Adipocyte (in vitro differentiated cells): Measurements from ENCODE around the gene VSNL1.

Experiments
- DNase-seq: peaks from one replicate; pipeline ENCODE4 v3.0.0-alpha.2; 2015; ENCODE audit warnings: low read depth
- H3K27me3 ChIP-seq: replicated peaks from 2 replicates; pipeline ENCODE4 v1.7.0; 2013; ENCODE audit warnings: mild to moderate bottlenecking, low read length, moderate library complexity; ENCODE audit not compliant: control insufficient read depth, insufficient read depth
- H3K36me3 ChIP-seq: 2 replicates; pipeline ENCODE4 v1.7.0; 2013; ENCODE audit warnings: low read length, mild to moderate bottlenecking, moderate library complexity; ENCODE audit not compliant: control insufficient read depth, insufficient read depth, severe bottlenecking
- H3K4me1 ChIP-seq: 2 replicates; pipeline ENCODE4 v1.7.0; 2013; ENCODE audit warnings: mild to moderate bottlenecking, low read length, moderate library complexity; ENCODE audit not compliant: control insufficient read depth, insufficient read depth
- H3K4me3 ChIP-seq: 2 replicates; pipeline ENCODE4 v1.7.0; 2013; ENCODE audit warnings: mild to moderate bottlenecking, low read length, moderate library complexity
- H3K9ac ChIP-seq: 2 replicates; pipeline ENCODE4 v1.7.0; 2013; ENCODE audit warnings: mild to moderate bottlenecking, low read length, moderate library complexity
- H3K9me3 ChIP-seq: 2 replicates; pipeline ENCODE4 v1.7.0; 2013; ENCODE audit warnings: mild to moderate bottlenecking, low read length, moderate library complexity; ENCODE audit not compliant: control insufficient read depth

Gene VSNL1

DNA sequence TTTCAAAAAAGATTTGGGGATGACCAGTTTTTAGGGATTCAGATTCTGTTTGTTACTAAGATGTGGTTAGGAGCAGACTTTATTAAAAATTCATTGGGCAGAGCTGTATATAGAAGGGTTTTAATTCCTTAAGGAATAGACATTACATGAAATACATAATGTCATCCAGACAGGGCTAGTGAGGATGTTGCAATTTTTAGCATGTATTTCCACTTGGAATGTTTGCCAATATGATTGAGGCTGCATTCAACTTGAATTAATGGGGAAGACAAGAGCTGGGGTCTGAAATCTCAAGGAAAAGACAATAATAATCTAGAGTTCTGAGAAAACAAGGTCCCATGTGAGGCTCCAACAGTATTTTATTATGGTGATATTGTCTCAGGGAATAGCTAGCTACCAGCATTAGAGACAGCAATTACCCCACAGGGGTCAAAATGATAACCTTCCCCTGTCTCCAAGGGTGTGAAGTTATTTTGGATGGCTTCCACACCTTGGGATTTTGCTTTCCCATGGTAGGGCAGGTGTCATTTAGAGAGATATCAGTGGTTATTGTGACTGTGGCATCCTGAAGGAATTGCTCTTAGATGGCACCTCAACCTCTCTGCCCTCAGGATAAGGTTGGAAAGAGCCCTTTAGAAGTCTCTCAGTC lies 60.2 kb downstream of the VSNL1 start:
- no peaks in the 10 kb centered on the region for H3K27me3 ChIP-seq
- H3K9ac ChIP-seq = no peak overlapping the region
- H3K9me3 ChIP-seq = no peaks in the 10 kb centered on the region
- H3K4me3 ChIP-seq = no peak overlapping the region
- H3K4me1 ChIP-seq = no peaks in the 10 kb centered on the region
- DNase-seq = peak; percentile 55
- H3K36me3 ChIP-seq = no peaks in the 10 kb centered on the region

DNA sequence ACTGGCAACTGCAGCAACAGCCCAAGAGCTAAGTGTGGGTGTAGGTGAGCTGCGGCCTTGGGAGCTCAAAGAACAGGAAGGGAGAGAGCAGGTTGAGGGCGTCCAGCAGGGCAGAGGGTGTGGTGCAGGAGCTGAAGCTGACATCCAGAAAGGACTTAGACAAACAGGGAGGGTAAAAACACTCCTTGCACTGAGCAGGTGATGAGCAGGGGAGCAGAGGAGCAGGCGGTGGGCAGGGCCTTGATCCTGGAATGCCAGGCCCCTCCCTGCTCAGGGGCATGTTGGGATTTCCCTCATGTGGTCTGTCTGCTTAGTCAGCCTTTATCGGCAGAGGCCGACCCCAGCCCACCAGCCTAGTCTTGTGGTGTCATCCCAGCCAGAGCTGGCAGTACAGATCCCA lies 63.6 kb downstream of the VSNL1 start:
- Histone ChIP-seq H3K9me3 (no peaks in the 10 kb centered on the region), H3K4me1 (no peaks in the 10 kb centered on the region), H3K36me3 (no peaks in the 10 kb centered on the region), H3K9ac (no peak overlapping the region), H3K27me3 (no peaks in the 10 kb centered on the region), H3K4me3 (no peak overlapping the region)
- DNase-seq = no peak

GRCh38 chr2:17605696-17606095 lies 65.2 kb downstream of the VSNL1 start:
- no peaks in the 10 kb centered on the region for H3K9me3 ChIP-seq
- no peak overlapping the region for H3K4me3 ChIP-seq
- no peak overlapping the region for H3K9ac ChIP-seq
- DNase-seq = no peak
- H3K27me3 ChIP-seq = no peaks in the 10 kb centered on the region
- H3K4me1 ChIP-seq = no peaks in the 10 kb centered on the region
- no peaks in the 10 kb centered on the region for H3K36me3 ChIP-seq

DNA sequence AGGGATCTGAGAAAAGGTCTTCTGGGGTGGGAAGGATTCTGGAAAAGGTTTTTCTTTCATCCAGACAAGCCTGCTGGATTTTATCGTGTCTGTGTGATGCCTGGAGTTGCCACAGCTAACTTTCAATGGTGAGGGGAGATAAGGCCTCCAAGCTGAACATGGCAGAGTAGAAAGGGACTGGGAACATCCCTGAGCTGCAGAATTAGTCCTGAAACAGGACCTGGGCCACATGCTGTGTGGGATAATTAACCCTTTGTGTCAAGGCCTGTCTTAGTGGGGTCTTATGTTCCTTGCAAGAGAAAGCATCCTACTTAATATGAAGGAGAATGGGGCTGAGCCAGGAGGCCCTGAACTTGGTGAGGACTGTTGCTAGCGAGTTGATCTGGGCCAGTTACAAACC lies 66.4 kb downstream of the VSNL1 start:
- no peaks in the 10 kb centered on the region for H3K4me1 ChIP-seq
- H3K36me3 ChIP-seq = no peaks in the 10 kb centered on the region
- no peaks in the 10 kb centered on the region for H3K9me3 ChIP-seq
- no peak for DNase-seq
- H3K4me3 ChIP-seq = no peak overlapping the region
- no peaks in the 10 kb centered on the region for H3K27me3 ChIP-seq
- no peak overlapping the region for H3K9ac ChIP-seq

DNA sequence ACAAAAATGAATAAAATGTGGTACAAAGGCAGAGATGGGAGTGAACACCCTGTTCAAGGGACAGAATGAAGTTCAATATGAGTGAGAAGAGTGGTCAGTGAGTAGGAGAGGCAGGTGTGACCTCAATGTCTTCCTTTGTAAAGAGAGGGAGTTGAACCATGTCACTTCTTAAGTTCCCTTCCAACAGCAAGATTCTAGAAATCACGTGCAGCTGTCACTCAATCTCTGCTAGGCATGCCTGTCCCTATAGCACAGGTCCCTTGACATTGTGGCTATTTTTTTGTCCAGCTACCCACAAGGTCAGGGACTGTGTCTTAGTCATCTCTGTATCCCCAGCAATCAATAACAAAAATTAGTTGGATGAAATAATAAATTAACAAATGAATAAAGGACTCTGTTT lies 66.9 kb downstream of the VSNL1 start:
- Histone ChIP-seq H3K4me1 (no peaks in the 10 kb centered on the region), H3K27me3 (no peaks in the 10 kb centered on the region), H3K9ac (no peak overlapping the region), H3K4me3 (no peak overlapping the region), H3K36me3 (no peaks in the 10 kb centered on the region), H3K9me3 (no peaks in the 10 kb centered on the region)
- DNase-seq = no peak

GRCh38 chr2:17608251-17608650 lies 67.8 kb downstream of the VSNL1 start:
- Histone ChIP-seq H3K4me3 (no peak overlapping the region), H3K4me1 (no peaks in the 10 kb centered on the region), H3K36me3 (no peaks in the 10 kb centered on the region), H3K9ac (no peak overlapping the region), H3K27me3 (no peaks in the 10 kb centered on the region), H3K9me3 (no peaks in the 10 kb centered on the region)
- DNase-seq = no peak

- Histone ChIP-seq H3K36me3 (no peaks in the 10 kb centered on the region), H3K9ac (no peak overlapping the region), H3K4me3 (no peak overlapping the region), H3K27me3 (no peaks in the 10 kb centered on the region), H3K9me3 (no peaks in the 10 kb centered on the region), H3K4me1 (peaks cover 4% of the 10 kb centered on the region)
- no peak for DNase-seq
Measured at GRCh38 chr2:17610521-17610920, 70.0 kb downstream of the VSNL1 start.

GRCh38 chr2:17611036-17611435 lies 70.5 kb downstream of the VSNL1 start:
- no peaks in the 10 kb centered on the region for H3K36me3 ChIP-seq
- no peak overlapping the region for H3K4me3 ChIP-seq
- DNase-seq = no peak
- no peaks in the 10 kb centered on the region for H3K9me3 ChIP-seq
- H3K9ac ChIP-seq = no peak overlapping the region
- no peaks in the 10 kb centered on the region for H3K27me3 ChIP-seq
- H3K4me1 ChIP-seq = peaks cover 9% of the 10 kb centered on the region

DNA sequence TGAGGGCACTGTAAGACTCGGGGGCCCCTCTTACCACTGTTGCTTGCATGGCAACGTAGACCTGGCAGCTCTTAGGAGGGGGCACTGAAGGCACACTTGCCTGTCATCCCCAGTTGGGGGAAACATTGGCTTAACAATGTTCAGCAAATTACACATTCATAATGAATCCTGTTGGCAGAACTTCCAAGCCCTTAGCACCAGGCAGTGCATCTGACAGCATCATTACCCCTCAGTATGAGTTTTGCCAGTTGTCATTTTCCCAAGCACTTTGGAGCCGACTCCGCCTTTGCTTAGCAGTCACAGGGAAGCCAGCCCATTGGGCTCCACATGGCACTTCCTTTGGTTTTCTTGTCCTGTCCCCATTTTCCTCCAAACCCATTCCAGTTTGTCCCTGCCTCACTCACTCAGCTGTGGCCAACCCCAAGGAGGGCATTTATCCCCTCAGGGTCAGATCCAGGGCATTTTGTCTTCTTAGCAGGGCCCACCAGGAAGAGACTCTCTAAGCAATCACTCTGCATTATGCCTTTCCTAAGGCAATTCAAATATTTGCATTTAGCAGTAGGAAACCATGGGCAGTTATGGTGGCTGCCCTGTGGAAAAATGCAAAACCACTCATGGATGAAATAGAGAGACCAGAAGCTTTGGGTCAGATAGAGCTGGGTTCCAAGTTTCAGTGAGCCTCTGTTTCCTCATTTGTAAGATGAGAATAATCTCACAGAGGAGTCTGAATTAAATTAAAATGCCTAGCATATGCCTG lies 73.9 kb downstream of the VSNL1 start:
- Histone ChIP-seq H3K4me1 (peaks cover 14% of the 10 kb centered on the region), H3K27me3 (no peaks in the 10 kb centered on the region), H3K9ac (no peak overlapping the region), H3K4me3 (no peak overlapping the region), H3K36me3 (no peaks in the 10 kb centered on the region), H3K9me3 (no peaks in the 10 kb centered on the region)
- no peak for DNase-seq

- peak overlapping the region; percentile 8 for H3K9ac ChIP-seq
- no peaks in the 10 kb centered on the region for H3K27me3 ChIP-seq
- H3K4me1 ChIP-seq = peaks cover 14% of the 10 kb centered on the region
- H3K9me3 ChIP-seq = no peaks in the 10 kb centered on the region
- H3K4me3 ChIP-seq = no peak overlapping the region
- DNase-seq = no peak
- H3K36me3 ChIP-seq = no peaks in the 10 kb centered on the region
Measured at GRCh38 chr2:17615147-17615546, 74.7 kb downstream of the VSNL1 start.

DNA sequence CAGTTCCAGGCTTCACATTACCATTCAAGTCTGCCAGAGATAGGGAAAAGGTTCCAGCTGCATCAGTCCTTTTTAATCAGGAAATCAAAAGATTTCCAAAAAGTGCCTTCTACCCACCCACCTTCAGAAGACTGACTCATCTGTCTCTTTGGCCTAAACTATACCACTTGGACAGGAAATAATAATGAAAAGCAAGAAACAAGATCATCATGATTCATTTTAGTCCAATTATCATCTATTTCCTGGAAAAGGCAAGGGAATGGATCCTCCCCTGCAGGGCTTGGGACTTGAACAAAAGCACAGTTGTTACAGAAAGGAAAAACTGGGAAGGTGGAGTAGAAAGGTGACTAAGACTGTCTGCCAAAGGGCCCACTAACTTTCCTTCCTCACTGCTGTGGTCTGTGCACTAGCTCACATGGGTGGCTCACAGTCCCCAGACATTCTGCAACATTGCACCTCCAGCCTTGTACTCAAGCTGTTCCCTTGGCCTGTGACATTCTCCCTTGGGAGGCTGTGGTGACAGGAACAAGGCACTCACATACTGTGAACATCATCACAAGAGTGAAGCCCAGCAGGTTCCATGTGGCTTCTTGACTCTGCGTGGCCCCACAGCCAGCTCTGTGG lies 75.3 kb downstream of the VSNL1 start:
- DNase-seq = peak; percentile 16
- no peaks in the 10 kb centered on the region for H3K36me3 ChIP-seq
- no peaks in the 10 kb centered on the region for H3K27me3 ChIP-seq
- no peak overlapping the region for H3K4me3 ChIP-seq
- no peaks in the 10 kb centered on the region for H3K9me3 ChIP-seq
- H3K9ac ChIP-seq = no peak overlapping the region
- peaks cover 20% of the 10 kb centered on the region for H3K4me1 ChIP-seq
